Activated CD8-positive, alpha-beta memory T cell treated with anti-CD3 and anti-CD28 coated beads, Interleukin-2, amount 50 U/mL, for 1 hour (primary cell): ENCODE results near the gene DNAH11.
"Not testable (repeated sequence)": the region's sequence is repeated elsewhere in the genome, so short reads cannot be mapped to it uniquely, and the experiment has no call there.

Source experiments
- DNase-seq: peaks from one replicate; pipeline ENCODE4 v3.0.0-alpha.2; 2020; ENCODE audit errors: extremely low read depth

Gene DNAH11

GRCh38 chr7:21771266-21771665 is 228.4 kb downstream of the DNAH11 start:
- no peak for DNase-seq

DNA sequence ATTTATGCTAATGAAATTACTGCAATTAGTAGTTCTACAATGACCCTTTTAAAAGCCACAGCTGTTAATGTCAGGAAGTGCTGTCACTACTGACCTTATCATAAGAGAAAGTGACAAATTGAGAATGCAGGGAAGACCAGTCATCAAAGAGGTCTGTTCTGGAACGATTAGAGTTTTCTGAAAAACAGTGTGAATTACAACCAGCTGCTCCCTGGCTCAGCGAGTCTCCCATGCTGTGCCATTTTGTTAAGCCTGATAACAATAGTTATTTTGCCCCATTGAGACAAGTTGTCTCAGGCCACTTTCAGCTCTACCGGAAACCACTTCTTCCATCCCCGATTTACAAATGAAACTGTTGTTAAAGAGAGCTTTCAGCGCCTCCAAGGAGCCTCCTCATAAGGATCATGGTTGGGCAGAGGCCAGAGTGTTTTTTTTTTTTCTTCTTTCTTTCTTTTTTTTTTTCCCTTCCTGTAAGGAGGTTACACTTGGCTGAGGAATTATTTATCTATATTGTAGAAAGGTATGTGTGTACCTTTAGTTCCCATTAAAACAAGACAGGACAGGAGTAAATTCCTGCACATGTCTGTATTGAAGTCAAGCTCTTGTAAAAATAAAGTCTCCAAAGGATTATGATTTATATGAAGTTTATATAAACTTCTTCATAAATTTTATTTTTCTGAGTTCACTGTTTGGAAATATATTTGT is 229.2 kb downstream of the DNAH11 start:
- no peak for DNase-seq

DNA sequence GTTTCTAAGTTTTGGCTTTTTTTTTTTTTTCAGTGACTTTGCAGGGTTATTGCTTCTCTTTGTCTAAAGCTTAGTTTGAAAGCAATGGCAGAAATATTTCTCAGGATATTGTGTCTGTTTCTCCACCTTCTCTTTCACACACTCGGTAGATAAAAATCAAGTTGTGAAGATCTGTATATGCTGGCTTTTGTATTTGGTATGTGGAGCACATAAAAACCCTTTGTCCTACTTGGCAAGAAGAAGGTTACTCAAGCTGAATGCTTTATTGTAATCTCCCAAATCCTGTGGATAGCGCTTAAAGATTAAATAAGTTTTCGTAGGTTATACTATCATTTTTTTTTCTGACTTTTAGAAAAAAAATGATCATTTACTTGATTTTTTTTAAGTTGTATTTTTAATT is 230.5 kb downstream of the DNAH11 start:
- no peak for DNase-seq

DNA sequence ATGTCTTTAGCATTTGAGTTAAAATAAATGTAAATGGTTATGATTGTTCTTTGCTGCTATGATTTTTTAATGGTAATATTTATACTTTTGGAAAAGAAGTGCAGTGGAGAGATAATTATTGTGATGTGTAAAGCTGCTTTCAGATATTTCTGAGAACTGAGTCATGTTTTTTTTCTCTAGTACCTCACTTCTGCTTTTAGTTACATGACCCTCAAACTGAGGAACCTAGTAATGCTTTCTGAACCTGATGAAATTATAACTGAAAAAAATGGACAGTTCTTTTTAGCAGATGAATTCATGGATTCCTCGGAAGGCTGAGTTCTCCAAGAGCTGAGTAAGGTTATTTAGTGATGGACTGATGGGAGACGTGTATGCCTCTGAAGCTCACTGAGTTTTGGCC is 235.1 kb downstream of the DNAH11 start:
- DNase-seq: no peak

- DNase-seq: no peak
Observed at GRCh38 chr7:21778953-21779352, 236.1 kb downstream of the DNAH11 start.

GRCh38 chr7:21782996-21783395 is 240.2 kb downstream of the DNAH11 start:
- DNase-seq: no peak

GRCh38 chr7:21784989-21785388 is 242.2 kb downstream of the DNAH11 start:
- DNase-seq: no peak

DNA sequence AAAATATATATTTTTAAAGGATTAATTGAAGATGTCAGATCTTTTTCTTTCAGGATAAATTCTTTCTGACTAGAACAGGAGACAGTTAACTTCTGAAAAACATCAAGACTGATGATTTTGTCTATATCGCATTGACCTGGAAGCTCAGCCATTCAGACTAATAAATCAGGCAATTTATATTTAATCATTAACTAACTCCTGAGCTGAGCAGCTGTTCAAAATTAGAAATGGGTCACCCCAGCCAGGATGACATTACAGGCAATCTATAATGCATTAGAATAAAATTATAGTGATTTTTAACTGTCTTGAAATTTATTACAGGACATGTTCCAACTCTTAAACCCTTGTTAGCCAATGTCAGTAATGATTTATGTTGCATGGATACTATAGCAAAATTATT is 263.0 kb downstream of the DNAH11 start:
- DNase-seq: no peak

- no peak for DNase-seq
Observed at GRCh38 chr7:21806388-21806787, 263.5 kb downstream of the DNAH11 start.

DNA sequence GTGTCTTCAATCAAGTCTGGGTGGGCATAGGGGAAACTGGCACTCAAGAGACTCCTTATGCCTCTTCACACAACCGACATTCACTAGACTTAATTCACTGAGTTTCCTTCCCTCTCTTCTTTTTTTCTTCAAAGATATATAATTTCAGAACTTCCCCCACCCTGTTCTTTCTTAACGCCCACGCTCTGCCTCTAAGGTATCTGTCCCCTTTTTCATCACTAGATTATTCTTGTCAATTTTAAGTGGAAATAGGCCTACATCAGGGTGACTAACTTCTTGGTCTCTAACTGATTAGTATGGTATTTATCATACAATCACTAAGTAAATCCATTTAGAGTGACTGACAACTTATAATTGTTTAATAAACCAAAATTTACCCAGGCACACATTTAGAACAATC is 276.2 kb downstream of the DNAH11 start:
- no peak for DNase-seq

GRCh38 chr7:21828841-21829240 is 286.0 kb downstream of the DNAH11 start:
- DNase-seq: no peak

GRCh38 chr7:21829731-21830130 is 286.9 kb downstream of the DNAH11 start:
- DNase-seq: no peak

DNA sequence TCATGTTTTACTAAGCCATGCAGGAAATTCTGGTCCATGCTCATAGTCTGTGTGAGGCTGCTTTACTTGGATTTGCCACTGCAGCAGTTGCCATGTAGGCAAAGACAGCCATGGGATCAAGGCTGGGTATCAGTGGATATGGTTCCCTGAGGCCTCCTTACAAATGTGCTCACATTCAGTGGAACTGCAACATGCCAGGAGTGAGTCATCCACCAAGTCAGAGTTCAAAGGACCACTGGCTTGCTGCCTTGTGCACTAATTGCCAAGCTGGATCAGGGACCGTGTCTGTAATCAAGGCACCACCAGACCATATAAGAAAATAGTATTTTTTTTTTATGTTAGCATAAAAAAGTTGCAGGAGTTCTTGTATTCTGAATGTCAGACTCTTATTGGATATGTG is 301.9 kb downstream of the DNAH11 start:
- DNase-seq: no peak

GRCh38 chr7:21850531-21851285 is 307.9 kb downstream of the DNAH11 start:
- DNase-seq: no peak

DNA sequence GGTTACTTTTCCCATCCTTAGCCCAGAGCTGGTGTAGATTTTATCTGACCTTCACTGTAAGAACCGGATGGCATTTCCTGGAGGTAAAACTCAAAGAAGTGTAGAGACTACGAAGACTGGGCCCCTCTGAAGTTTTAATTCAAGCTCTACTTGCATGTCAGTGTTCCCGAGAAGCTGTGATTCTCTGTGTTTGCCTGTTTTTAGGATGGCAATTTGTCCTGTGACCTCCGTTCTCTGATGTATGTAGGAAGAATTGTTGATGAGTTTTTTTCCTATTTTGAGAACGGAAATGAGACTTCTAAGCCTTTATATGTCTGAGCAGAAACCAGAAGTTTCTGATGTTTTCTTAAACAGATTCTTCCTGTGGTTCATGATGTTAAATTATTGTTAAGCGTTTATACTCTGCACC is 308.7 kb downstream of the DNAH11 start:
- DNase-seq: no peak

DNA sequence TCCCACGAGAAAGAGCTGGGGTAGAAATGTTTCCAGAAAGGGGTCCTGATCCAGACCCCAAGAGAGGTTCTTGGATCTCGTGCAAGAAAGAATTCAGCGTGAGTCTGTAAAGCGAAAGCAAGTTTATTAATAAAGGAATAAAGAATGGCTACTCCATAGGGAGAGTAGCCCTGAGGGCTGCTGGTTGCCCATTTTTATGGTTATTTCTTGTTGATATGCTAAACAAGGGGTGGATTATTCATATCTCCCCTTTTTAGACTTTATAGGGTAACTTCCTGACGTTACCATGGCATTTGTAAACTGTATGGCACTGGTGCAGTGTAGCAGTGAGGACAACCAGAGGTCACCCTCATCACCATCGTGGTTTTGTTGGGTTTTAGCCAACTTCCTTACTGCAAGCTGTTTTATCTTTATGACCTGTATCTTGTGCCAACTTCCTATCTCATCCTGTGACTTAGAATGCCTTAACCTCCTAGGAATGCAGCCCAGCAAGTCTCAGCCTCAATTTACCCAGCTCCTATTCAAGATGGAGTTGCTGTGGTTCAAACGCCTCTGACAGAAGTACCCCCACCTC is 322.9 kb downstream of the DNAH11 start:
- DNase-seq: not testable (repeated sequence)

DNA sequence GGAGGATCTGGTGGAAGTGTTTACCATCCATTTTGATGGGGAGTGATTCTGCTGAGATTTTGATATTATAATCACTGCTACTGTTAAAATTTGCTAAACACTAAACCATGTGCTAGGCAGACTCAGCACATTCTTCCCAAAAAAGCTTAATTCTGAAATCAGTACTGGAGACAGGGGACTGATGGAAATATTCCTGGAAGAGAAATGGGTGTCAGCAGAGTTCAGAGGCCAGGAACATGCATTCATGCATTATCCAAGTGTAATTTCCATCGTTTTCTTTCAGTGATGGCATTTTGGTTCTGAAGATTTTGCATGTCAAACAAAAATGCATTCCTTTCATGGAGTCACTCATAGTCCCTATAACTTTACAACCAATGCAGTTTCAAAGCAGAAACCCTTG is 323.9 kb downstream of the DNAH11 start:
- DNase-seq: no peak

DNA sequence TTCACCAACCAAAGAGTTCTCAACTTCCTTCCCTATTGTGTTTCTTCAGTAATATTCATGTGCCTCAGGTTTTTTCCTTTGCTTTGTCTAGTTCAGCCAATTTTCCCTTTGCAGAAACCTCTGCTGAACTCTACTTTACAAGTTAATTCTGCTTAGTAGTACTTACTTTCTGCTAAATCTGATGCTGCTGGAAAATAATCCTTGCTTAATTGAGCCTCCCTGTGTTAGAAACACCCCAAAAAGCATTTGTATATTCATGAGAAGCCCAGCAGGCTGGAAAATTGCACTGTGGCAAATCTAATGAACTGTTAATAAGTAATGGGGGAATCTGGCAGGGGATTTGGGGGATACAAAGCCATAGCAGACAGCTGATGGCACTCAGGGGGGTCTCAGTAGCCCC is 324.4 kb downstream of the DNAH11 start:
- no peak for DNase-seq

- no peak for DNase-seq
Observed at GRCh38 chr7:21867816-21868575, 325.2 kb downstream of the DNAH11 start.

- DNase-seq: no peak
Observed at GRCh38 chr7:21868576-21868850, 325.7 kb downstream of the DNAH11 start.

GRCh38 chr7:21869785-21870402 is 327.1 kb downstream of the DNAH11 start:
- DNase-seq: no peak

DNA sequence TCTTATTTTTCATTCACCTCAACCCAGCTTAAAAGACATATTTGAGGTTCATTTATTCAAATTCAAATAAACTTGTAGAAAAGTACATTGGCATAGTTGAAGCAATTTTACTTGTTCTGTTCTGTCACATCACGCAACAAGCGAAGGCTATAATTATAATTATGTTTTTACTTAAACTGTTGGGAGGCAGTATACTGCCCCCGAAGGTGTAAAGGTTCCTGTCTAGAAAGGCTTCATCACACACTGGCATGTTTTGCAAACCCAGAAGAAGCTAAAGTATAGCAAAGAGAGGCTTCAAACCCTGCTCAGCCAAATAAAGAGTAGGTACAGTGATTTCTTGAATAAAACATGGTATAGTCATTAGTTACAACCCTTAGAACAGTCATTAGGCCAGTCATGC is 340.2 kb downstream of the DNAH11 start:
- DNase-seq: no peak
